ENCODE results near the gene SGIP1. TPM values are rescaled to one million over a fixed set of nuclear protein-coding genes. Genes with fewer than 3 reads are reported as not detected.
A peak's percentile ranks its signal among the peaks of the same experiment; 100 is the strongest.
"Not testable (repeated sequence)": the region's sequence is repeated elsewhere in the genome, so short reads cannot be mapped to it uniquely, and the experiment has no call there.

The SGIP1 gene
- total RNA-seq, 1 donor: 2.2 TPM

GRCh38 chr1:66758241-66758755 lies 224.3 kb downstream of the SGIP1 start:
- DNase-seq (ENCODE audit: low read depth in 2 of 3, low spot score in 2 of 3): peak in 2 of 3 donors; percentile 60 to 85

- no peak for DNase-seq (ENCODE audit: low read depth in 2 of 3, low spot score in 2 of 3)
These were observed 226.6 kb downstream of the SGIP1 start for GRCh38 chr1:66760506-66760905.

DNA sequence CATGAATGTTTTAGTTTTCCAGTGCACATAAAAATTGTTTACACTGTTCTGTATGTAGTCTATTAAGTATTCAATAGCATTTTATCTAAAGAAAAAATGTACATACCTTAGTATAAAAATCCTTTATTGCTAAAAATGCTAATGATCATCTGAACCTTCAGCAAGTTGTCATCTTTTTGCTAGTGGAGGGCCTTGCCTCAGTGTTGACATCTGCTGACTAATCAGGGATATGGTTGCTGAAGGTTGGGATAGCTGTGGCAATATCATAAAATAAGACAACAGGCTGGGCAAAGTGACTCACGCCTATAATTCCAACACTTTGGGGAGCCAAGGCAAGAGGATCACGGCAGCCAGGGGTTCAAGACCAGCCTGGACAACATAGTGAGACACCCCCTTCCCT lies 227.3 kb downstream of the SGIP1 start:
- no peak for DNase-seq (ENCODE audit: low read depth in 2 of 3, low spot score in 2 of 3)

DNA sequence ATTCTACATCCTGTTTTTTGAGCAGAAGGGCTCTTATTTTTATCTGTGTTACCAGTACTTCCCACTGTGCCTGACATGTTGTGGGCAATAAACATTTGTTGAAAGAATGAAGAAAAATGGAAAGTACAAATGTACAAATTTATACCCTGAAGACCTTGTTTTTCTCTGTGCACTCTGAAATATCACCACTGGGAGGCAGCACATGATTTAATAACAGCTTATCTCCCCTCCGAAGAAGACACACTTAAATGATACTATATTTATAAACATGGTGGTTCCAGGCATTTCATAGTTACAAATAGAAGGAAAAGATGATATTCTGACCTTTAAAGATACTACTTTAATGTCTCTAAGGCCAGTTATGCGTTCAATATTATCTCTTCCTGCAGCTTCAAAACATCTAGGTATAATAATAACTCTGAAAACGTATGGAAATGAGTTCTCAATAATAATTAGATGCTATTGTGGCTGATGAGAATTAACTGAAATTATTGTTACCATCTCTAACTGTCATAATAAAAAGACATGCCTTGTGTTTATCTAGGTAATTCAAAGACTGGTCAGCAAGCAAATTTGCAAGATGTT lies 231.1 kb downstream of the SGIP1 start:
- peak in 2 of 3 donors; percentile 56 to 82 for DNase-seq (ENCODE audit: low read depth in 2 of 3, low spot score in 2 of 3)

DNA sequence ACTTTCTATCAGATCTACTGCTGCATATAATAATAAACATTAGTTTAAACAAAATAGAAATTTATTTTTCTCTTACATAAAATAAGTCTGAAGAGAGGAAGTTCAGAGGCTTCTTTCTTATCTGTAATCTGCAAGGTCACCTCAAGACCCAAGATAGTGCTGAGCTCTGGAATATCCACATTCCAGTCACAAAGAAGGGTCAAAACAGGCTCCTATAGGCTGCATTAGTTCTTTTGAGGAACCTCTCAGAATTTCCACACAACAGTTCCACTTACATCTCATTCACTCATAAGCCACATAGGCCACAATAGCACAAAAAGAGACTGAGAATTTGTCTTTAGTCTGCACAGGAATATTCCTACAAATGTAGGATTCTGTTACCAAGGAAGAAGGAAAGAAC lies 233.7 kb downstream of the SGIP1 start:
- no peak for DNase-seq (ENCODE audit: low read depth in 2 of 3, low spot score in 2 of 3)

DNA sequence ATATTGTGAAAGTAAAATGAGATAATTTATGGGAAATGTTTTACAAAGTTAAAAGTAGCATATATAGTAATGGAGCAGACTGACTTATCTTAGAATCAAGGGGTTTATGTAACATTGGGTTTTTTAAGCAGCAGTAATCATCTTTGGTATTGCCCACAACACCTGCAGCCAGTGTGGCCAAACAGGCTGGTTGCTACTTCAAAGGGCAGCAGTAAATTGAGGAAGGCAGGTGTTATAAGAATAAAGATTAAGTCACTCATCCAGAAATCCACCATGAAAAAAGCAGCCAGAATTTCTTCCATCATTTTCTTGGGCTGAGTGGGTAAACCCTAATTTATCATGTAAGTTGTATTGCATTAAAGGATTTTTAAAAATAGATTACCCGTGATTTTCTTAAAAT lies 235.0 kb downstream of the SGIP1 start:
- no peak for DNase-seq (ENCODE audit: low read depth in 2 of 3, low spot score in 2 of 3)

- no peak for DNase-seq (ENCODE audit: low read depth in 2 of 3, low spot score in 2 of 3)
These were observed 235.7 kb downstream of the SGIP1 start for GRCh38 chr1:66769512-66770229.

GRCh38 chr1:66770240-66770639 lies 236.3 kb downstream of the SGIP1 start:
- DNase-seq (ENCODE audit: low read depth in 2 of 3, low spot score in 2 of 3): no peak

DNA sequence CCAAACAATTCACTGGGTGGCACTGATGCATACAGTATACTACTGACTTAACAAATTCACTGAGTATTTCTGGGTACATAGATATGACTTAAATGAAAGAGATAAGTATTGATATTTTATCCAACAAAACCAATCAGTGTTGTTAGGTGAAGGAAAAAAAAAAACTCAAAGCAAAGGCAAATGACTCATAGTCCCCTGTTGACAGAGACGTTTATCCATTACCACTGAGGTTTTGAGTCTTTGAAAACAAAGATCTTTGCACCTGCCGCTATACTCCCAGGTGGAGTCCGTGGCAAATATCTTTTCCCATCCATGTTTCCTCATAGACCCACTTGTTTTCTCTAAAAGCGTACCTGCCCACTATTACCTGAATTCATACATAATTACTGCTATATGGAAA lies 236.7 kb downstream of the SGIP1 start:
- DNase-seq (ENCODE audit: low read depth in 2 of 3, low spot score in 2 of 3): no peak

DNA sequence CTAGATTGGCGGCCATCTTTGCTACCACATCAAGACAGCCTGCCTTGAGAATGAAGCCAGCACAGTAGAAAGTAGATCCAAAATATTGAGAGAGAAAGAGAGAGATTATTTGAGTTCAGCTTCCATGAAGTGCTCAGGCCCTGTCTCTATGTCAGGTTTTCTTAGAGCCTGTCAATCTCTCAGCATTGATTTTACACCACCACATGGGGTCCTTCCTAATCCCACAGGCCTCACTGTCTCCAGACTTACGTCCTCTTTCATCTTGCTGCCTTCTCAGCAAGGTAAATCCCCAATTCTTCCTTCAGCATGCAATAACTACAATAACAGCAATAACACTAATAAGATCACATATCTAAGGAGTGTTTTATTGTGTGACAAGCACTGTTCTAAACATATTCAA lies 239.3 kb downstream of the SGIP1 start:
- no peak for DNase-seq (ENCODE audit: low read depth in 2 of 3, low spot score in 2 of 3)

GRCh38 chr1:66774438-66774837 lies 240.5 kb downstream of the SGIP1 start:
- DNase-seq (ENCODE audit: low read depth in 2 of 3, low spot score in 2 of 3): no peak

DNA sequence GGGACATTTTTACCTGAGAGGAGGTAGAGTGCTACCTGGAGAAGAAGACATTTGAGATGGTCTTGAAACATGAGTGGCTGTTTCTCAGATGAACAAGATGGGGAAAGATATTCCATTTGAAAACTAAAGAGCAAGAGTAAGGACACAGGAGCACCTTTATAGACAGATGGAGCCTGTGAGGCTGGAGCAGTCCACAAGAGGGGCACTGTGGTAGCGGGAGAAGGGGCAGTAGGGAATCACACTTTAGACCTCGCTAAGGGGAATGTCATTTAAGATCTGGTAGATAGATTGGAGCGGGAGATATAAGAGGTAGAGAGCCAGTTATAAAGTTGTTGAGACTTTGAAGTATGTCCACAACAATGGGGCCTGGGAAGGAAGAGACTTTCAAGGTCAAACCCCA lies 241.7 kb downstream of the SGIP1 start:
- no peak for DNase-seq (ENCODE audit: low read depth in 2 of 3, low spot score in 2 of 3)

DNA sequence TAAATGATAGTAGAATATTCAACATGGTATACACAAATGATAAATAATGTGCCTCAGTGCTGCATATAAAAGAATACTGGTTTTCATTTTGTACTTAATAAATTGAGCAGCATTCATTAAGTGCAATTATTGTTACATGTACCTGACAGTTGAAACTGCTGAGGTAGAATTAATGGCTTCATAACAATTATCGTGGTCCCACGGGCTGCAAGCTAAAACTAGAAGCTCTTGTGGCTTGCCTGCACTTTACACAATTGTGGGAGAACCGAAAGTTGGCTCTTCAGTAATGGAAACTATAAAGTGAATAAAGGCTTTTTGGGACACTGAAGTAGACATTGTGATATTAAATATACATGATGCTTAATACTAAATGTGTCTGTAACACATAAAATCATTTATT lies 243.9 kb downstream of the SGIP1 start:
- DNase-seq (ENCODE audit: low read depth in 2 of 3, low spot score in 2 of 3): no peak

GRCh38 chr1:66778266-66778665 lies 244.3 kb downstream of the SGIP1 start:
- DNase-seq (ENCODE audit: low read depth in 2 of 3, low spot score in 2 of 3): no peak

GRCh38 chr1:66778969-66779368 lies 245.0 kb downstream of the SGIP1 start:
- DNase-seq (ENCODE audit: low read depth in 2 of 3, low spot score in 2 of 3): no peak

DNA sequence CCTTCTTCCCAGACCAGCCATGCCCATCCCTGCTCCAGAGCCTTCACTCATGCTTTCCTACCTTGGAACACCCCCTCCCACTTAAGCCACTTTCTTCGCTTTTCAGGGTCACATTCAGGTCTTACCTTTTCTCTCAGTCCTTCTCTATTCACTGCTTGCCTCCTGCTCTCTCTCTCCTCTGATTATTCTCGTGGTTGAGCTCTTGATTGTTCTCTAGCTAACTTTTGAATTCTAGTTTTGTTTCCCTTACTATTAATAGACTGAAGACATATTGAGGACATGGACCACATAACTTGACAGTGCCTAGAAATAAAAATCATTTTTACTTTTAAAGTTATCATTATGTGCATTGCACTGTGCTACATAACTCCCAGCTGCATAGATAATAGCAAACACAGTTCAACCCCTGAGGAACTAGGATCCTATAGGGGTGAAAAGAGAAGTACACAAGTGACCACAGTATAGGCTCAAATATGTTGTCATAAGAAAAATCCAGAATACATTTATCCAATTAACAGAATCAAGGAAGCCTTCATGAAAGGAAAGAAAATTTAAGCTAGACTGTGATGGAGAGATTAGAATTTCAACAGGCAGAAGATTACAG lies 245.6 kb downstream of the SGIP1 start:
- DNase-seq (ENCODE audit: low read depth in 2 of 3, low spot score in 2 of 3): no peak

- DNase-seq (ENCODE audit: low read depth in 2 of 3, low spot score in 2 of 3): not testable (repeated sequence)
These were observed 251.8 kb downstream of the SGIP1 start for GRCh38 chr1:66785800-66786199.

- no peak for DNase-seq (ENCODE audit: low read depth in 2 of 3, low spot score in 2 of 3)
These were observed 253.7 kb downstream of the SGIP1 start for GRCh38 chr1:66787641-66788040.

DNA sequence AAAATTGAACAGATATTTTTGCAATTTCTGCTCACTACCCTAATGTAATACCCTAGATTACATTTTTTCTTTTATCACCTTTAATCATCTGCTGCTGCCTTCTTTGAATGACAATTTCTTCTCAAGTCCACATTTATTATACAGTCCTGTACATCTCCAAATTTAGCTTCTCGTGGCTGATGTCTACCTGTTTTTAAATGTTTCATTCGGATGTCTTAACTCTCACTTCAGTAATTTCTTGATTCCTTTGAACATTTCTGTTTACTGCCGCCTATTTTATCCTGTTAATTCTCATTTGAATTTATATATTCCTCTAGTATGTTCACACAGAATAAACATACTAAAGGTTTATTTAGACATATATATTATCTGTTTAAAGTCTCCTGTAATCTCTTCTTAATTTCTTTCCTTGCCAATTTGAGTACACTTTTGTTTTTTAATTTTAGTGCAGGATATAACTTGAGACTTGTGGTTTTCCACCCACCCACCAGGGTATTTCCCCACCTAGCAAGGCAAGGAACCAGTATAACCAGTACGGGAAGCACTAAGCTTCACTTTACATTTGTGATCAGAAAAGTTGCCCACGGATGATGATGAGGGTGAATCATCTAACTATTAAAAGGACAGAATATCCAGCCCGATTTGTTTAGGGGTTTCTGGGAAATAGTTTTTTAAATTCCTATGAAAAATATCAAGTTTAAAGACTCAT lies 254.4 kb downstream of the SGIP1 start:
- DNase-seq (ENCODE audit: low read depth in 2 of 3, low spot score in 2 of 3): peak in 2 of 3 donors; percentile 6 to 16

GRCh38 chr1:66791621-66792610 lies 258.0 kb downstream of the SGIP1 start:
- no peak for DNase-seq (ENCODE audit: low read depth in 2 of 3, low spot score in 2 of 3)

All from hematopoietic multipotent progenitor cell (in vitro differentiated cells).